ENCODE data around the gene ITIH1.

Gene ITIH1

DNA sequence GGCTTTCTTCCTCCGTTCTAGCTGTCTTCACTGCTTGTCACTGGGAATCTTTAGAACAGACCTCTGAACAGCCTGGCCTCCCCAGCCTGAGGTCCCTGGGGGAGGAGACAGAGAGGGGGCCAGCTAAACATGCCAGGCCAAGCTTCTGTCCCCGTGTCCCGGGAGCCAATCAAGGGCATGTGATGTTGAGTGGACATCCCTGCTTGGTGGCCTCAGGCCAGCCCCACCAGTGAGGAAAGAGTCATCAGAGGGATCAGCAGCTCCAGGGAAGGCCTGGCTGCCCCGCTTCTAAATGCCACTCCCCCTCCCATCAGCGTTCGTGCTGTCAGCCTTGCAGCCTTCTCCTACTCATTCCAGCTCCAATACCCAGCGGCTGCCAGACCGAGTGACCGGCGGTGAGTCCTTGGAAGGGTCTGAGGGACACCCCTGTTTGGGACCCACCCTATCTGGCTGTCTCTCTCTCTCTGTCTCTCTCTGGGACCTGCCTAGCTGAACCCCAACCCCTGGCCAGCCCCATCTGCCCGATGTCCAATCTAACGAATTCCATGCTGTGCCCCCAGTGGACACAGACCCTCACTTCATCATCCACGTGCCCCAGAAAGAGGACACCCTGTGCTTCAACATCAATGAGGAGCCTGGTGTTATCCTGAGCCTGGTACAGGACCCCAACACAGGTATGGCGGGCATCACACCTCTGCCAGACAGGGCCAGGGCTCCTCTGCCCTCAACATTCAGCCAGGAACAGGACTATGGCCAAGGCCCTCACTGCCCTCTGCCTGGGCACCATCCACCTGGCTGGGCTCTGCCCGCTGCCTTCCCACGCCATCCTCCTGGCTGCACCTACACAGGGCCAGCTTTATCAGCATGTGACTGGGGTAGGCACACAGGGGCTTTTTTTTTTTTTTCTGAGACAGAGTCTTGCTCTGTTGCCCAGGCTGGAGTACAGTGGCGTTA, 10.6 kb downstream of the ITIH1 start:
- in situ Hi-C loops (cut with MboI; ENCODE audit: low pct_unique_long_range_greater_than_20kb, low sequenced_read_pairs): no loop called here
- DNase-seq: no peak

DNA sequence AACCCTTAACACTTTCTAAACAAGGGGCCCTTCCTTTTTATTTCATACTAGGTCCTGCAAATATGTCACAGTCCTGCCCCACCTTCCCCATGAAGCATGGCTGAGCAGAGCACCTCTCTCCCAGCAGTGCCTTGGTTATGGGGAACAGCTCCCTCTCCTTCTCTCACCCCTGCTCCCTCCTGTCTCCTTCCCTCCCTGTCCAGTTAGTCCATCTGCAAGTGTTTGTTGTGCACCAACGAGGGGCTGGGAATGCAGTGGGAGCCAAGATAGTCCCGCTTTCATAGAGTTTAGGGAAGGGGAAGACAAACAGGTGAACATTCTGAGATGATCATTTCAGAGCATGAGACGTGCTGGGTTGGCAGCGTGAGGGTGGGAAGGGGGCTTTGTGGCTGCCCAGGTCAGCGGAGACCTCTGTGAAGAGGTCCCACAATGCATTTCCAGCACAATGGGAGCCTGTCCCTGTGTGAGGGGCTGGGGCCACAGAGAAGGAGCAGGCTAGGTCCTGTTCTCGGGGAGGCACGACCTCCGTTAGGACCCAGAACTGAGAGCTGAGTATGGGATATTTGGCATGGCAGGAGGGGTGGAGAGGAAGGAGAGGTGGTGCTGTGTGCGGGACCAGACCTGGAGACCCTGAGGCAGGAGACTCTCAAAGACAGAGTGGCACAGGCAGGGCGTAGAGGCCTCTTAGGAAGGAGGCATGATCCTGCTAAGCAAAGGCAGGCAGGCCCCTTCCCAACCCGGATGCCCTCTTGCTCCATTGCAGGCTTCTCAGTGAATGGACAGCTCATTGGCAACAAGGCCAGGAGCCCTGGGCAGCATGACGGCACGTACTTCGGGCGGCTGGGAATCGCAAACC, 11.7 kb downstream of the ITIH1 start:
- in situ Hi-C loops (cut with MboI; ENCODE audit: low pct_unique_long_range_greater_than_20kb, low sequenced_read_pairs): no loop called here
- DNase-seq: no peak

DNA sequence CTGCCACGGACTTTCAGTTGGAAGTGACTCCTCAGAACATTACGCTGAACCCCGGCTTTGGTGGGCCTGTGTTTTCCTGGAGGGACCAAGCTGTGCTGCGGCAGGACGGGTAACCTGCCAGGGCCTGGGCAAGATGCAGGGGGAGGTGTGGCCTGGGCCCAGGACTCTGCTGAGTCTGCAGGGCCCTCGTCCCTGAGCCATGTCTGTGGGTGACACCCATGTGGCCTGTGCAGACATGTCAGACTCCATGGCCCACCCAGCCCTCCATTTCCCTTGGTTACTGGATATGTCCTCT, 12.3 kb downstream of the ITIH1 start:
- in situ Hi-C loops (cut with MboI; ENCODE audit: low pct_unique_long_range_greater_than_20kb, low sequenced_read_pairs): no loop called here
- DNase-seq: no peak

DNA sequence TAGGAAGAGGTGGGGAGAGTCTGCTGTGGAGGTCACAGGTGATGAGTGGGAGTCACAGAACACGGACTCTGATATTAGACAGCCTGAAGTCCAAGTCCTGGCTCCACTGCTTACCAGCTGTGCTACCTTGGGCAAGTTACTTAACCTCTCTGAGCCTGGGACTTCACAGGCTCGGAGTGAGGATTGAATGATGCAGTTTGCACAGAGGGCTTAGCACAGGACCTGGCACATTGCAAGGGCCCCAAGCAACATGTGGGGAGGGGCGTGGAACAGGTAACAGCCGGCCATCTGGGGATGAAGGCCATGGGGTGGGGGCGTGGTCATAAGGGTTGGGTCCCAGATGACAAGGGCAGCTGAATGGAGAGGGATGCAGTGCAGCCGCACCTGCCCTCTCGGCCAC, 12.9 kb downstream of the ITIH1 start:
- in situ Hi-C loops (cut with MboI; ENCODE audit: low pct_unique_long_range_greater_than_20kb, low sequenced_read_pairs): no loop called here
- DNase-seq: no peak

DNA sequence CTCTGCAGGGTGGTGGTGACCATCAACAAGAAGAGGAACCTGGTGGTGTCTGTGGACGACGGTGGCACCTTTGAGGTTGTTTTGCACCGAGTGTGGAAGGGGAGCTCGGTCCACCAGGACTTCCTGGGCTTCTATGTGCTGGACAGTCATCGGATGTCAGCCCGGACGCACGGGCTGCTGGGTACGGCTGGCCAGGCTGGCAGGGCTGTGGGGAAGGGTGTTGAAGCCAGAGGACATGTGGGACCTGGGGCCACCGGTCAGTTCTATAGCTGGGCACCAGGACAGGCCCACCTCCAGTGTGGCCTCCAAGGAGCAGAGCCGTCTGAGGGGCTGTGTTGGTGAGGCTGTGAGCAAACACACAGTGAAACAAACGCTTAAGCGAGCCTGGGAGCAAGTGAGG, 13.3 kb downstream of the ITIH1 start:
- no peak for DNase-seq
- in situ Hi-C loops (cut with MboI; ENCODE audit: low pct_unique_long_range_greater_than_20kb, low sequenced_read_pairs): no loop called here

DNA sequence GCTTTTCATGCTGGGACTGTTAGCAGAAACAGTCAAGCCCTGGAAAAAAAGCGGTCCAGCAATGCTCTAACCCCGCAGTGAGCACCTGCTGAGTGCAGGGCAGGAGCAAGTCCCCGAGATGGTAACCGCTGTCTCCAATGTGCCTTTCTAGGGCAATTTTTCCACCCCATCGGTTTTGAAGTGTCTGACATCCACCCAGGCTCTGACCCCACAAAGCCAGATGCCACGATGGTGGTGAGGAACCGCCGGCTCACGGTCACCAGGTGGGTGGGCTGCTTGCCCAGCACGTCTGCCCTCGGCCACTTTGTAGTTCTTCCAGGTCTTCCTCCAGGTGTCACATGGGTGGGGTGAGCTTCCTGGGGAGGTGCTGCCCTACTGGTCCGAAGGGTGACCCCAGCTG, 14.0 kb downstream of the ITIH1 start:
- in situ Hi-C loops (cut with MboI; ENCODE audit: low pct_unique_long_range_greater_than_20kb, low sequenced_read_pairs): no loop called here
- DNase-seq: no peak

DNA sequence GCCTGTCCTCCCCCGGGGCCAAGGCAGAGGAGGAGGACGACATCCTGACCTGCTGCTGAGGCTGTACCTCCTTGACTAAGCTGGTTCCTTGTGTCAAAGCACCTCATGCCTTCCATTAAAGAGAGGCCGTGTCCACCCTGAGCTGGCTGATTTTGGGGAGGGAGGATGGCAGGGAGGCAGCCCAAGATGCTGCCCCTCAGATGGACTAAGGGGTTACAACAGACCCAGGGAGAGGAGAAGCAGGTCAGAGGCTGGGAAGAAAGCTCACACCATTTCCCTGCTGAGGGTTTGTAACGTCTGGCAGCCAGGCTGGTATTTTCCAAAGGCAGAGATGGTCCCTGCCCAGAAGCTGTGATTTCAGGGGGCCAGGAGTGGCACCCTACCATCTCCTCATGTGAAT, 14.5 kb downstream of the ITIH1 start:
- no peak for DNase-seq
- in situ Hi-C loops (cut with MboI; ENCODE audit: low pct_unique_long_range_greater_than_20kb, low sequenced_read_pairs): no loop called here

DNA sequence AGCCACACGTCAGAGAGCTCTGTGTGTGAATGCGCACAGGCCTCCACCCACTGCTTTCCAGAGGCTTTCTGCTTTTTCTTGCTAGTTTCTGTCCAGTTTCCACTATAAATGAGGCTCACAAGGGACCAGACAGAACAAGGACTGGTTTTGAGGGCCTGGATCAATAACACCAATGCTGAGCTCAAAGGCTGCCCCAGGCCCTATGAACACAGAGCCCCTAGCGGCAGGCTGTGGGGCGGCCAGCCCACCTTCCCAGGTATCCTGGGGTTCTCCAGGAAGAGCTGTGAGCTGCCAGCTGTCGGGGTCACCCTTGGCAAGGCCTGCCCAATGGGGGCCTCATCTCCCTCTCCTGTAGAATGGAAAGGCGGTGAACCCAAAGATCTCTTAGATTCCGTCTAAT, 15.0 kb downstream of the ITIH1 start:
- in situ Hi-C loops (cut with MboI; ENCODE audit: low pct_unique_long_range_greater_than_20kb, low sequenced_read_pairs): no loop called here
- DNase-seq: no peak

DNA sequence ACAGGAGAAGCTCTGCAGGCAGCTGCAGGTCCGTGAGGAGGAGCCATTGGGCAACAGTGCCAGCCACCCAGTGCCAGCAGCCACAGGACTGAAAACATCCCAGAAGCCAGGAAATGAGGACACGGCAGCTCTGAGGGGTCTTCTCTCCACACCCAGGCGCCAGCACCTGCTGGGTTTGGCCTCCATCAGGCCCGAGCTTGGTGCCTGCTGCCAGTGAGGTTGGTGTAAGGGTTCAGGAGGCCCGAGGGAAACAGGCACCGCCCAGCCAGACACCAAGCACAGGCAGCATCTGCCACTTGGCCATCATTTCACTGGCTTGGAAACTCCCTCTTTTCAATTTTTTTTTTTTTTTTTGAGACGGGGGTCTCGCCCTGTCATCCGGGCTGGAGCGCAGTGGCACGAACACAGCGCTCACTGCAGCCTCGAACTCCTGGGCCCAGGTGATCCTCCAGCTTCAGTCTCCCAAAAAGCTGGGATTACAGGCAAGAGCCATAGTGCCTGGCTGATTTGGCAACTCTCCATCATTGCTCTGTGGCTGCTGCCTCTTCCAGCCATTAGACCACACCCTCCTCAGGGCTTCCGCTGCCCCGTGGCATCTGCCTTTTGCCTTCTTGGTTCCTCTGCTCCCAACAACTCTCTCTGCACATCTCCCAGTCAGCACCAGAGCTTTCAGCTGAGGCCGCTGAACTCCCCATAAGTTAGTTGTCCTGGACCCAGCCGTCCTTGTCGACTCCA, 15.7 kb downstream of the ITIH1 start:
- in situ Hi-C loops (cut with MboI; ENCODE audit: low pct_unique_long_range_greater_than_20kb, low sequenced_read_pairs): no loop called here
- no peak for DNase-seq

DNA sequence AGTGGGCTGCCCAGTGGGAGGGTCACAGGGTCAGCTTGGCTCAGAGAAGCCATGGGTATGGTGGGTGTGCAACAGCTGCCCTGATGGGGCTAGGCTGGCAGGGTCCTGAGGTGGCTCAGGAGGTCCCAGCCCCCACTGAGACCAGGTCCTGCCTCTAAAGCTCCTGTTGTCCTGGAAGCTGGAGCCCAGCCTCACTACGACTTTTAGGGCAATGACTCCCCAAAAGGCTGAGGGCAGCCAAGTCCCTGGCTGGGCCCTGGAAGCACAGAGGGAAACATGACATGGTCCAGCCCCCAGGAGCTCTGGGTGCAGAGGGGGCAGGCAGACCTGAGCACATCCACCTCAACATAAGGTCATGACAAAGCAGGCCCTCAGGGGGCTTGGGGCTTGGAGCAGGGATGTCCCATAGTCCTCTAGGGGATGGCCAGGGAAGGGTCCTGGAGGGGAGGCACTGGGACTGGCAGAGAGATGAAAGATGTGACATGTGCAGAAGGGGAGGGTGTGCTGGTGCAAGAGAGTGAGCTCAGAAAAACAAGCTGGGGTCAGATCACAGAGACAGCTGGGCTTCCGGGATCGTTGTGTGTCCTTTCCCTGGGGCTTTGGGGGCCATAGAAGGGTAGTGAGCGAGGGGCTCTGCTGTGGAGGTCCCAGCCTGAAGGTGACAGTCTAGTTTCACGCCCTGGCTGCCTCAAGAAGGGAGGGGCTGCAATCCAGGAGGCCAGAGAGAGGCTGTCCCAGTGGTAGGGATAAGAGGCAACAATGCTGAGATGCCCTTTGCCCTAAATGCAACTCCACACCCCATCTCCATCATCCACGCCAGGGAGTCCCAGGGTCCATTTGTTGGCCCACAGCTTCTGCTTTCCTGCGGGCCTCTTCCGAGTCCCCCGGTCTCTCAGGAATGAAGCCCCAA, 16.6 kb downstream of the ITIH1 start:
- in situ Hi-C loops (cut with MboI; ENCODE audit: low pct_unique_long_range_greater_than_20kb, low sequenced_read_pairs): no loop called here
- no peak for DNase-seq

DNA sequence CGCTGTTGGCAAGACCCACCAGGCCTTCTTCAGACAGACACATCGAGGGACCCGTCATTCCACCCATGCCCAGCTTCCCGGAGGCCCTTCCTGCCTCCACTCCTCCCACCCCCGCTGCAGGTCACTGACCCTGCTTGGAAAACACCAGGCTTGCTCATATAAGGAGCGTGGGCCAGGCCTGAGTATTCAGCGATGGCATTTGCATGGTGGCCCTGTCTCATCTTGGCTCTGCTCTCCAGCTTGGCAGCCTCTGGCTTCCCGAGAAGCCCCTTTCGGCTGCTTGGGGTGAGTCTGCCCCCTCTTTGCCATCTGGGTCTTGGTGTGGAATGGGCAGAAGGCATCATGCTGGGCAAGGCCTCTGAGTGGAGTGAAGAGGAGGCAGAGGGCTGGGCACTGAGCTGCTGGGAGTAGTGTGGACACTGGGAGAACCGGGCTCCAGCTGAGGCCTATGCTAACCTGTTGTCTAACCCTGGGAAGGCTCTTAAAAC, 17.3 kb downstream of the ITIH1 start, which contains the start of gene ITIH3:
Gene ITIH3, plus strand, starts transcription at position 185 of the 488 bp plus-strand sequence. Its CDS starts 8 bp downstream, at position 193.
- no peak for DNase-seq
- in situ Hi-C loops (cut with MboI; ENCODE audit: low pct_unique_long_range_greater_than_20kb, low sequenced_read_pairs): no loop called here

DNA sequence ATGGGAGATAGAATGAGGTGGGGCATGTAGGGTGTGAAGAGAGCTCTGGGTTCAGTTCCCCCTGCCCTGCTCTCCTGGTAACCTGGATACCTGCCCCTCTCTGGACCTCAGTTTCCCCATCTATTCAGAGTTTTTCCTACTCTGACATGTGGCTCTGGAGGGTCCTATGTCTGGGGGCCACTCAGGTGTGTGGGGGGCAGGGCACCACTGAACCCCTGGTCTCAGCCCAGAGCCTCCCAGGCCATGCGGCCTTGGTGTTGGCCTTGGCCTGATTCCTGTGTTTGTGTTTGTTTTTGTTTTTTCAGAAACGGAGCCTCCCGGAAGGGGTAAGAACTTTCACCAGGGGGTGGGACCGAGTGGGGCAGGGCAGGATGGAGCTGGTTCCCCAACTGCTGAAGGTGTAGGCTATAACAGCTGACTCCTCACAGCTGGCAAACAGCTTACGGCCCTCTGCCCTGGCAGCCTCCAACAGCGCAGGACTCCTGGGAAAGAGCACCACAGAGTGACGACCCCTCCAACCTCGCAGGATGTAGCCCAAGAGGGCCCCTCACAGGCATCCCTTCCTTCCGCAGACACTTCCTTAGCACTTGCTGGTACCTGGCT, 18.0 kb downstream of the ITIH1 start:
- in situ Hi-C loops (cut with MboI; ENCODE audit: low pct_unique_long_range_greater_than_20kb, low sequenced_read_pairs): no loop called here
- no peak for DNase-seq

DNA sequence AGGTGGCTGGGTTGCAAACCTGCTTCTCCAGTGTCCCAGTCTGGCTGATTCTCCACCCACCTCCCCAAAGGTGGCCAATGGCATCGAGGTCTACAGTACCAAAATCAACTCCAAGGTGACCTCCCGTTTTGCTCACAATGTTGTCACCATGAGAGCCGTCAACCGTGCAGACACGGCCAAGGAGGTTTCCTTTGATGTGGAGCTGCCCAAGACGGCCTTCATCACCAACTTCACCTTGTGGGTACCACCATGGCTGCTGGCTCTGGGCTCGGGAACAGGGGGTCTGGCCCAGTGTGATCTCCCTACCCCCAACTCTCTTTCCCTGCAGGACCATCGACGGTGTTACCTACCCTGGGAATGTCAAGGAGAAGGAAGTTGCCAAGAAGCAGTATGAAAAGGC, 19.0 kb downstream of the ITIH1 start:
- in situ Hi-C loops (cut with MboI; ENCODE audit: low pct_unique_long_range_greater_than_20kb, low sequenced_read_pairs): no loop called here
- no peak for DNase-seq

DNA sequence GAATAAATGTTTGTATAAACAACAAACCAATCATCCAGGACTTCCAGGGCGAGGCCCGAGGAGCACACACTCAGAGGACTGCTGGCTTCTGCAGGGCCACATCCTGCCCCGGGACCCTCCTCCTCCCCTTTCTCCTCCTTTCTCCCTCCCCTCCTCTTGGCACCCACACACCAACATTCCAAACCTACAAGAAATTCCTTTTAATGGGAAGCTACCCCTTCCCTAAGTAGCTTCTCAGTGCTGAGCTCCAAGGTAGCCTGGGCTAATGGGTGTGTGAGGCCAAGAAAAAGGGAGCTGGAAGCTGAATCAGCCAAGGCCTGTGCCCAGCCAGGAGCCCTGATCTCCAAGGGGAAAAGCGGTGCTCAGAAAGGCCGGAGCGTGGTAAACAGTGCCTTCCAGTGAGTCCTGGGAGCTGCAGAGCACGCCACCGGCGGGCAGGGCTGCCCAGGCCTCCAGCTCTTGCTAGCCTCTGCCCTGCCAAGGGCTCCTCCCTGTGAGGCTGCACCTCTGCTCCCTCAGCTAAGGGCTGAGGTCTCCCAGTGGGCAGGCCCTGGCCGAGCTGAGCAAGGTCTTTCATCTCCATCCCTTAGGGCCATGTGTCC, 21.1 kb downstream of the ITIH1 start:
- no peak for DNase-seq
- in situ Hi-C loops (cut with MboI; ENCODE audit: low pct_unique_long_range_greater_than_20kb, low sequenced_read_pairs): no loop called here

DNA sequence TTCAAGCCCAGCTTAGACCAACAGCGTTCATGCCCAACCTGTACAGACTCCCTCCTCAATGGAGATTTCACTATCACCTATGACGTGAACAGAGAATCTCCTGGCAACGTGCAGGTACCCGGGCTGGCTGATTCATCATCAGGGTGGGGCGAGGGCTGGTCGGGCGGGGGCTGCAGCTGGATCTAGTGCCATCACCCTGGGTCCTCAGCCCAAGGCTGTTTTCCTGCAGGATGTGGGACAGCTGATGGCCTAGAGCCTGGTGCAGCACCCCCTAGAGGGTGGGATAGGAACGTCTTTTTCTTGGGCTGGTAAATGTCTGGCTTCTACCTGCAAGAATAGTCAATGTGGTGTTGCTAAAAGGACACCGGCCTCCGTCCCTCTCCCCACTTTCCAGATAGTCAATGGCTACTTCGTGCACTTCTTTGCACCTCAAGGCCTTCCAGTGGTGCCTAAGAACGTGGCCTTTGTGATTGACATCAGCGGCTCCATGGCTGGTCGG, 21.6 kb downstream of the ITIH1 start:
- in situ Hi-C loops (cut with MboI; ENCODE audit: low pct_unique_long_range_greater_than_20kb, low sequenced_read_pairs): no loop called here
- DNase-seq: peak; percentile 32

DNA sequence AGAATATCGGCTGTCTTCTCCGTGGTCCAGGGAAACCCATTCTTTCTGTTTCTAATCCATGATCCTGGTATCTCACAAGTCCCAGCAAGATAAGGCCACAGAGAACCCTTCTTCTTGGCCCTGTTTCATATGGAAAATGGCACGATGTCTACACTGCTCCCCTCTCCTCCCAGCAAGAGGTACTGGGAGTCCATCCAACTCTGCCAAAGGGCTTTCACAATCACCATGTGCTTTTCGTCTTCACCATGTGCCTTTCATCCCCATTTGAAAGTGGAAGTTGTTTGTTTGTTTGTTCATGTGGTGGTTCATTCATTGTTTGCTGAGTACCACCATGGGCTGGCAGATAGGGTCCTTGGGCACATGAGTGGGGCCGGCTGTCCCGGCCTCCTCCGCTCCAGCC, 22.7 kb downstream of the ITIH1 start:
- DNase-seq: no peak
- in situ Hi-C loops (cut with MboI; ENCODE audit: low pct_unique_long_range_greater_than_20kb, low sequenced_read_pairs): no loop called here

DNA sequence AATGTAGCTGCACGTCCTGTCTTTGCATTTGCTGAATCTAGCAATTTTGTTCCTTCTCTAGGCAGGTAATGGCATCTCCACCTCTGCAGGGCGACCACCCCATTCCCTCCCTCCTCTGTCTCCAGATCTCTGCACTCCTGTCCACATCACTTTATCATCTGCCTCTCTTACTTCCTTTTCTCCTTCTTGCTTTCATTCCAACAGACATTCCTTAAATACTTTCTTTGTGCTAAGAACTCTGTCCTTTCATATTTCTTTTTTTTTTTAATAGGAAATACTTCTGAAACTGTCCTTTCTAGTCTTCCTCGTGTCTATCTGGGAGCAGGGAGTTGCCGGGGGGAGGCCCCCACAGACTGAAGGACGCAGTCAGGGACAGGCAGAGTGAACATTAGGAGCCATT, 24.4 kb downstream of the ITIH1 start:
- no peak for DNase-seq
- in situ Hi-C loops (cut with MboI; ENCODE audit: low pct_unique_long_range_greater_than_20kb, low sequenced_read_pairs): no loop called here

All from KBM-7 (cell line).